ENCODE data around the gene SLC12A6. TPM values are rescaled to one million over a fixed set of nuclear protein-coding genes. Genes with fewer than 3 reads are reported as not detected.

SLC12A6 gene
- total and polyA plus RNA-seq, 7 experiments from 2014 or later = 9.6 to 122 (median 104) TPM

GRCh38 chr15:34323217-34323616, 14.4 kb downstream of the SLC12A6 start:
- H3K27ac ChIP-seq (ENCODE audit: low read depth, low read length) = no peak overlapping the region
- DNase-seq = no peak
- ChIA-PET CTCF (interaction anchor here (0.6 kb wide), 1 partner anchor 45 kb away, joined by 3 read pairs; no protein-coding TSS in a partner anchor), POLR2A (interaction anchor here (10.9 kb wide), 1 partner anchor 13 kb away, joined by 151 read pairs; the partner anchor contains the start of gene SLC12A6)
- Mint-ChIP-seq H3K4me1 (peaks cover 41 to 92% (median 58%) of the 10 kb centered on the region in 7 donors), H3K36me3 (peaks cover 0 to 11% (median 7%) of the 10 kb centered on the region in 5 donors), H3K27me3 (no peaks in the 10 kb centered on the region), H3K4me3 (peak overlapping the region in 1 of 10 donors; percentile 48), H3K9me3 (no peaks in the 10 kb centered on the region), H3K27ac (peak overlapping the region in 2 of 9 donors; percentile 20 to 43)
- no peaks in the 10 kb centered on the region for H3K27me3 ChIP-seq (ENCODE audit: control insufficient read depth in 2 of 2, insufficient read depth in 2 of 2, low read length in 2 of 2)
- intact Hi-C loops (cut with micrococcal nuclease) = no loop called here
- no peaks in the 10 kb centered on the region for H3K36me3 ChIP-seq (ENCODE audit: control insufficient read depth in 2 of 3, insufficient read depth in 3 of 3, low read length in 3 of 3)
- no peak overlapping the region for H3K4me3 ChIP-seq (ENCODE audit: low read length)
- H3K9me3 ChIP-seq (ENCODE audit: control insufficient read depth in 2 of 3, low read length in 3 of 3) = no peaks in the 10 kb centered on the region
- ATAC-seq = no peak
- H3K4me1 ChIP-seq (ENCODE audit: control insufficient read depth in 2 of 2, insufficient read depth in 2 of 2, low read length in 2 of 2) = peaks cover 0 to 27% of the 10 kb centered on the region in 2 donors

GRCh38 chr15:34318277-34319079, 19.1 kb downstream of the SLC12A6 start:
- Histone ChIP-seq H3K9me3 (ENCODE audit: control insufficient read depth in 2 of 3, low read length in 3 of 3) (no peaks in the 10 kb centered on the region), H3K27ac (ENCODE audit: low read depth, low read length) (peak overlapping the region; percentile 76), H3K4me3 (ENCODE audit: low read length) (peak overlapping the region; percentile 71), H3K36me3 (ENCODE audit: control insufficient read depth in 2 of 3, insufficient read depth in 3 of 3, low read length in 3 of 3) (peaks cover 0 to 5% (median 0%) of the 10 kb centered on the region in 3 experiments), H3K4me1 (ENCODE audit: control insufficient read depth in 2 of 2, insufficient read depth in 2 of 2, low read length in 2 of 2) (peaks cover 0 to 24% of the 10 kb centered on the region in 2 donors), H3K27me3 (ENCODE audit: control insufficient read depth in 2 of 2, insufficient read depth in 2 of 2, low read length in 2 of 2) (no peaks in the 10 kb centered on the region)
- intact Hi-C loops (cut with micrococcal nuclease) = loop anchor here (1.0 to 5.0 kb wide), 5 partner anchors 10 to 49 kb away; partner anchors contain the start of genes LPCAT4 (in 1 of the 2) and SLC12A6 (in 1 of the 2)
- POLR2A ChIA-PET = interaction anchor here (0.6 to 10.9 kb wide), 9 partner anchors 10 to 269 kb away, joined by 3 to 151 read pairs (median 4); partner anchors contain the start of genes GOLGA8B, LPCAT4, NOP10 and NUTM1
- no peaks in the 10 kb centered on the region for H3K27me3 Mint-ChIP-seq
- H3K9me3 Mint-ChIP-seq = no peaks in the 10 kb centered on the region
- peak overlapping the region; percentile 92 to 99 (median 97) for H3K4me3 Mint-ChIP-seq
- CTCF ChIA-PET = interaction anchor here (1.0 to 2.5 kb wide), 3 partner anchors 9 to 49 kb away, joined by 3 to 15 read pairs (median 6); partner anchors contain the start of genes LPCAT4 and SLC12A6
- peak overlapping the region; percentile 91 to 99 (median 95) for H3K27ac Mint-ChIP-seq
- peaks cover 36 to 85% (median 62%) of the 10 kb centered on the region in 7 donors for H3K4me1 Mint-ChIP-seq
- DNase-seq = peak in 4 of 9 donors; percentile 29 to 38 (median 36)
- H3K36me3 Mint-ChIP-seq = peaks cover 10 to 25% (median 17%) of the 10 kb centered on the region in 5 donors
- peak; percentile 83 for ATAC-seq

- DNase-seq (no peak), ATAC-seq (no peak)
- Histone ChIP-seq H3K27ac (ENCODE audit: low read depth, low read length) (no peak overlapping the region), H3K36me3 (ENCODE audit: control insufficient read depth in 2 of 3, insufficient read depth in 3 of 3, low read length in 3 of 3) (peaks cover 0 to 5% (median 0%) of the 10 kb centered on the region in 3 experiments), H3K27me3 (ENCODE audit: control insufficient read depth in 2 of 2, insufficient read depth in 2 of 2, low read length in 2 of 2) (no peaks in the 10 kb centered on the region), H3K4me3 (ENCODE audit: low read length) (no peak overlapping the region), H3K9me3 (ENCODE audit: control insufficient read depth in 2 of 3, low read length in 3 of 3) (no peaks in the 10 kb centered on the region), H3K4me1 (ENCODE audit: control insufficient read depth in 2 of 2, insufficient read depth in 2 of 2, low read length in 2 of 2) (peaks cover 0 to 17% of the 10 kb centered on the region in 2 donors)
- Mint-ChIP-seq H3K36me3 (peaks cover 10 to 36% (median 26%) of the 10 kb centered on the region in 5 donors), H3K27ac (peak overlapping the region in 4 of 9 donors; percentile 12 to 53 (median 48)), H3K4me3 (peak overlapping the region in 8 of 10 donors; percentile 36 to 96 (median 54)), H3K27me3 (no peaks in the 10 kb centered on the region), H3K9me3 (no peaks in the 10 kb centered on the region), H3K4me1 (peaks cover 39 to 83% (median 66%) of the 10 kb centered on the region in 7 donors)
- intact Hi-C loops (cut with micrococcal nuclease) = loop anchor here (5.0 kb wide), 1 partner anchor 32 kb away; no protein-coding TSS in a partner anchor
- POLR2A ChIA-PET = interaction anchor here (1.3 kb wide), 1 partner anchor 11 kb away, joined by 4 read pairs; no protein-coding TSS in a partner anchor
- CTCF ChIA-PET = interaction anchor here (0.9 to 1.4 kb wide), 2 partner anchors 29 to 53 kb away, joined by 3 to 5 read pairs; partner anchors contain the start of gene NUTM1
Observed at GRCh38 chr15:34314491-34315490, 22.8 kb downstream of the SLC12A6 start.

- ChIA-PET CTCF (interaction anchor here (2.3 kb wide), 1 partner anchor 70 kb away, joined by 6 read pairs; no protein-coding TSS in a partner anchor), POLR2A (interaction anchor here (0.6 to 1.2 kb wide), 2 partner anchors 14 to 26 kb away, joined by 3 read pairs; partner anchors contain the start of gene SLC12A6)
- Histone ChIP-seq H3K9me3 (ENCODE audit: control insufficient read depth in 2 of 3, low read length in 3 of 3) (no peaks in the 10 kb centered on the region), H3K4me1 (ENCODE audit: control insufficient read depth in 2 of 2, insufficient read depth in 2 of 2, low read length in 2 of 2) (peaks cover 0 to 16% of the 10 kb centered on the region in 2 donors), H3K4me3 (ENCODE audit: low read length) (no peak overlapping the region), H3K36me3 (ENCODE audit: control insufficient read depth in 2 of 3, insufficient read depth in 3 of 3, low read length in 3 of 3) (peaks cover 0 to 5% (median 0%) of the 10 kb centered on the region in 3 experiments), H3K27me3 (ENCODE audit: control insufficient read depth in 2 of 2, insufficient read depth in 2 of 2, low read length in 2 of 2) (no peaks in the 10 kb centered on the region), H3K27ac (ENCODE audit: low read depth, low read length) (no peak overlapping the region)
- Mint-ChIP-seq H3K36me3 (peaks cover 14 to 52% (median 31%) of the 10 kb centered on the region in 5 donors), H3K27ac (peak overlapping the region in 2 of 9 donors; percentile 21 to 46), H3K27me3 (no peaks in the 10 kb centered on the region), H3K4me1 (peaks cover 34 to 89% (median 75%) of the 10 kb centered on the region in 7 donors), H3K9me3 (no peaks in the 10 kb centered on the region), H3K4me3 (peak overlapping the region in 2 of 10 donors; percentile 4 to 21)
- DNase-seq = no peak
- no peak for ATAC-seq
- intact Hi-C loops (cut with micrococcal nuclease) = no loop called here
Observed at GRCh38 chr15:34311563-34311962, 26.0 kb downstream of the SLC12A6 start.

- H3K4me1 ChIP-seq (ENCODE audit: control insufficient read depth in 2 of 2, insufficient read depth in 2 of 2, low read length in 2 of 2) = peaks cover 0 to 7% of the 10 kb centered on the region in 2 donors
- no peaks in the 10 kb centered on the region for H3K27me3 ChIP-seq (ENCODE audit: control insufficient read depth in 2 of 2, insufficient read depth in 2 of 2, low read length in 2 of 2)
- H3K27ac ChIP-seq (ENCODE audit: low read depth, low read length) = no peak overlapping the region
- no peak for ATAC-seq
- no peaks in the 10 kb centered on the region for H3K9me3 ChIP-seq (ENCODE audit: control insufficient read depth in 2 of 3, low read length in 3 of 3)
- H3K27me3 Mint-ChIP-seq = no peaks in the 10 kb centered on the region
- DNase-seq = no peak
- H3K4me3 Mint-ChIP-seq = peak overlapping the region in 2 of 10 donors; percentile 16 to 20
- intact Hi-C loops (cut with micrococcal nuclease) = no loop called here
- H3K36me3 ChIP-seq (ENCODE audit: control insufficient read depth in 2 of 3, insufficient read depth in 3 of 3, low read length in 3 of 3) = no peaks in the 10 kb centered on the region
- peaks cover 0 to 2% (median 0%) of the 10 kb centered on the region in 11 donors for H3K9me3 Mint-ChIP-seq
- CTCF ChIA-PET = no interaction called here
- H3K27ac Mint-ChIP-seq = peak overlapping the region in 2 of 9 donors; percentile 29 to 55
- H3K4me1 Mint-ChIP-seq = peaks cover 15 to 97% (median 79%) of the 10 kb centered on the region in 7 donors
- POLR2A ChIA-PET = no interaction called here
- H3K36me3 Mint-ChIP-seq = peaks cover 8 to 55% (median 24%) of the 10 kb centered on the region in 5 donors
- no peak overlapping the region for H3K4me3 ChIP-seq (ENCODE audit: low read length)
Observed at GRCh38 chr15:34304613-34305012, 33.0 kb downstream of the SLC12A6 start.

Data from naive thymus-derived CD4-positive, alpha-beta T cell (primary cell).